Smooth muscle cell (in vitro differentiated cells): ENCODE data around the gene FHOD1. TPM values are rescaled to one million over a fixed set of nuclear protein-coding genes. Genes with fewer than 3 reads are reported as not detected.

Experiments used
- DNase-seq: peaks from one replicate; lab custom pipeline; 2025; ENCODE audit not compliant: unreplicated experiment; lab: John Stamatoyannopoulos, UW
- H2AFZ ChIP-seq: fragments of 200-600 bp; sonication (generic); 2 replicates; pipeline ENCODE4 v1.6.0; 2016; ENCODE audit warnings: antibody characterized with exemption, low read depth, mild to moderate bottlenecking
- H3F3A ChIP-seq: fragments of 200-600 bp; sonication (generic); 2 replicates; pipeline ENCODE4 v1.6.0; 2017; ENCODE audit warnings: antibody characterized with exemption, low read depth
- H3K27ac ChIP-seq: fragments of 200-600 bp; sonication (generic); 2 replicates; pipeline ENCODE4 v1.5.1; 2016; ENCODE audit warnings: low read depth, mild to moderate bottlenecking
- H3K27me3 ChIP-seq: fragments of 200-600 bp; sonication (generic); 2 replicates; pipeline ENCODE4 v1.6.1; 2016; ENCODE audit warnings: low read depth, mild to moderate bottlenecking
- H3K36me3 ChIP-seq: fragments of 200-600 bp; sonication (generic); 2 replicates; pipeline ENCODE4 v1.5.1; 2016; ENCODE audit warnings: low read depth
- H3K4me1 ChIP-seq: fragments of 200-600 bp; sonication (generic); 2 replicates; pipeline ENCODE4 v1.5.1; 2016; ENCODE audit warnings: low read depth
- H3K4me2 ChIP-seq: fragments of 200-600 bp; sonication (generic); 2 replicates; pipeline ENCODE4 v1.6.0; 2016; ENCODE audit warnings: mild to moderate bottlenecking
- H3K4me3 ChIP-seq: fragments of 200-600 bp; sonication (generic); 2 replicates; pipeline ENCODE4 v1.5.1; 2016; ENCODE audit warnings: mild to moderate bottlenecking
- H3K79me2 ChIP-seq: fragments of 200-600 bp; sonication (generic); 2 replicates; pipeline ENCODE4 v1.6.0; 2016; ENCODE audit warnings: low read depth, mild to moderate bottlenecking
- H3K9ac ChIP-seq: fragments of 200-600 bp; sonication (generic); 2 replicates; pipeline ENCODE4 v1.6.0; 2016; ENCODE audit warnings: low read depth
- H3K9me3 ChIP-seq: fragments of 200-600 bp; sonication (generic); replicated peaks from 2 replicates; pipeline ENCODE4 v1.5.1; 2016; ENCODE audit warnings: low read depth
- H4K20me1 ChIP-seq: fragments of 200-600 bp; sonication (generic); 2 replicates; pipeline ENCODE4 v1.6.0; 2016; ENCODE audit warnings: low read depth
- WGBS: methylation state at CpG from one replicate; pipeline ENCODE4 v1.1.7; 2016; ENCODE audit warnings: low lambda C conversion rate; 5-methylcytosine and 5-hydroxymethylcytosine counted together
- polyA plus RNA-seq: library from polyadenylated mRNA; unstranded; fragments of >200 nt; fragmentation: Nextera tagmentation; extraction: Ambion mirVana; gene quantifications from 2 replicates; pipeline ENCODE4 v1.2.1, GENCODE V29; 2016
- total RNA-seq: library from RNA; depleted of rRNA; stranded (reverse); fragments of >200 nt; gene quantifications from 2 replicates; pipeline ENCODE4 v1.2.3, GENCODE V29; 2014
- TF ChIP-seq, protein P1 (sequence below): fragments of 200-600 bp; sonication (generic); IDR thresholded peaks from 2 replicates; pipeline ENCODE4 v1.5.1; 2017; ENCODE audit warnings: borderline replicate concordance, mild to moderate bottlenecking, antibody characterized with exemption; ENCODE audit not compliant: insufficient read depth, poor library complexity, severe bottlenecking

FHOD1 gene
- total RNA-seq: 7.2 and 16.0 TPM in 2 replicates
- polyA plus RNA-seq: 23.3 and 30.5 TPM in 2 replicates

DNA sequence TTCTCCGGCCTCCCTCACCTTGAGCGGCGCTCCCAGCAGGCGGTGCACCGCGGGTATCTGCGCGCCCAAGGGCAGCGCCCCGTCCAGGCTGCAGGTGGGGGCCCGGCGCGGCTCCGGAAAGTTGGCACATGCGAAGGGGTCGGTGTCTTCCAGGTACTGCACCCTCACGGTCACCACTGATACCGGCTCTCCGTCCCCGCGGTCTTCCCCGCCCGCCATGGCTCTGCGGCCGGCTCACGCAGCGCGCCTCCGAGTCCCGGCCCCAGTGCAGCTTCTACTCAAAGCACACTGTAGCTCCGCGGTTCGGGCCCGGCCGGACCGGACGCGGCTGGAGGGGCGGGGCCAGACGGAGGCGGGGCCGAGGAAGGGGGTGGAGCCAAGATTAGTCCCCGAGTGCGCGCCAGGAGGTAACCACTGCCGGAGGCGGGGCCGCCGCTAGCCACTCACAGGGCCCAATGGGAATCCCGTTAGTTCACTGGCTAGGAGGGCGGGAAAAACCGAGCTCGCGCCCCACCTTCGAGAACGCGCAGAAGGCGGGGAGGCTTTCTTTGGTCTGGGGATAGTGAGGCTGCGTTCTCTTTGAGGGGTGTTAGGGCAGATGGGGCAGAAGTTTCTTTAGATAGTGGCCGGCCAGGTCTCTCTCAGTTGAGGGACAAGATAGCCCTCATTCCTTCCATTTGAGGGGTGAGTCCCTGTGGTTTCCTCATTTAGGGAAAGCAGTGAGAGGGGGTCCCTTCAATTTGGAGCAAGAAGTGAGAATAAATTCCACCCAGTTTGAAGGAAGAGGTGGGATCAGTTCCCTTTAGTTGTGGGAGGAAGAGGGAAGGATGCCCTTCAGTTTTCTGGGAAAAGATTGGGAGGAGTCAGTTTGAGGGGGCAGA lies at the start of gene FHOD1:
FHOD1 (minus strand) TSS at position 290 of the 881 bp plus-strand sequence; CDS start at position 219, 71 bp downstream.
- Histone ChIP-seq H3F3A (peaks cover 40% of the 10 kb centered on the region), H4K20me1 (no peaks in the 10 kb centered on the region), H3K36me3 (no peaks in the 10 kb centered on the region), H3K27ac (peak within 1 kb of the TSS; percentile 97), H3K9me3 (no peaks in the 10 kb centered on the region), H3K4me1 (peaks cover 30% of the 10 kb centered on the region), H3K4me2 (peak within 1 kb of the TSS; percentile 99), H3K27me3 (no peaks in the 10 kb centered on the region), H2AFZ (no peak within 1 kb of the TSS), H3K4me3 (peak within 1 kb of the TSS; percentile 71), H3K9ac (peak within 1 kb of the TSS; percentile 69), H3K79me2 (peaks cover 17% of the 10 kb centered on the region)
- peak; percentile 95 for DNase-seq
- TF ChIP-seq, protein P1, sequence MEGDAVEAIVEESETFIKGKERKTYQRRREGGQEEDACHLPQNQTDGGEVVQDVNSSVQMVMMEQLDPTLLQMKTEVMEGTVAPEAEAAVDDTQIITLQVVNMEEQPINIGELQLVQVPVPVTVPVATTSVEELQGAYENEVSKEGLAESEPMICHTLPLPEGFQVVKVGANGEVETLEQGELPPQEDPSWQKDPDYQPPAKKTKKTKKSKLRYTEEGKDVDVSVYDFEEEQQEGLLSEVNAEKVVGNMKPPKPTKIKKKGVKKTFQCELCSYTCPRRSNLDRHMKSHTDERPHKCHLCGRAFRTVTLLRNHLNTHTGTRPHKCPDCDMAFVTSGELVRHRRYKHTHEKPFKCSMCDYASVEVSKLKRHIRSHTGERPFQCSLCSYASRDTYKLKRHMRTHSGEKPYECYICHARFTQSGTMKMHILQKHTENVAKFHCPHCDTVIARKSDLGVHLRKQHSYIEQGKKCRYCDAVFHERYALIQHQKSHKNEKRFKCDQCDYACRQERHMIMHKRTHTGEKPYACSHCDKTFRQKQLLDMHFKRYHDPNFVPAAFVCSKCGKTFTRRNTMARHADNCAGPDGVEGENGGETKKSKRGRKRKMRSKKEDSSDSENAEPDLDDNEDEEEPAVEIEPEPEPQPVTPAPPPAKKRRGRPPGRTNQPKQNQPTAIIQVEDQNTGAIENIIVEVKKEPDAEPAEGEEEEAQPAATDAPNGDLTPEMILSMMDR: no peak
- WGBS: 1% methylated on average over 33 of the region's 60 CpGs

- H3K27ac ChIP-seq: peak overlapping the region; percentile 29
- no peak for DNase-seq
- TF ChIP-seq, protein P1: no peak
- H3K79me2 ChIP-seq: no peaks in the 10 kb centered on the region
- no peaks in the 10 kb centered on the region for H3K4me1 ChIP-seq
- H3K4me2 ChIP-seq: peak overlapping the region; percentile 65
- no peaks in the 10 kb centered on the region for H3K9me3 ChIP-seq
- 19% methylated on average over 3 of the region's 3 CpGs for WGBS
- no peaks in the 10 kb centered on the region for H3K27me3 ChIP-seq
- no peak overlapping the region for H2AFZ ChIP-seq
- H3K9ac ChIP-seq: no peak overlapping the region
- H3K4me3 ChIP-seq: no peak overlapping the region
- no peaks in the 10 kb centered on the region for H4K20me1 ChIP-seq
- no peaks in the 10 kb centered on the region for H3F3A ChIP-seq
- no peaks in the 10 kb centered on the region for H3K36me3 ChIP-seq
Observed at GRCh38 chr16:67296420-67296819, 49.1 kb upstream of the FHOD1 start.

GRCh38 chr16:67294938-67295361 lies 47.7 kb upstream of the FHOD1 start:
- Histone ChIP-seq H3K4me1 (no peaks in the 10 kb centered on the region), H4K20me1 (no peaks in the 10 kb centered on the region), H3K36me3 (no peaks in the 10 kb centered on the region), H3K9me3 (no peaks in the 10 kb centered on the region), H3K27me3 (no peaks in the 10 kb centered on the region), H3F3A (no peaks in the 10 kb centered on the region), H3K79me2 (no peaks in the 10 kb centered on the region), H3K9ac (no peak overlapping the region), H3K4me3 (no peak overlapping the region), H2AFZ (no peak overlapping the region), H3K27ac (no peak overlapping the region), H3K4me2 (no peak overlapping the region)
- WGBS: 56% methylated on average over 7 of the region's 7 CpGs
- DNase-seq: no peak
- TF ChIP-seq, protein P1: no peak
